ENCODE measurements around the gene PCAT6.

GRCh38 chr1:202809597-202810159 is 1.1 kb upstream of the PCAT6 start:
- TF ChIP-seq POLR2AphosphoS5 (IDR thresholded peaks at IDR 0.05; ENCODE audit: low read depth, low read length) (no peak), CTCF (IDR thresholded peaks at IDR 0.05) (no peak), REST (IDR thresholded peaks at IDR 0.05; ENCODE audit: insufficient read depth in 1 of 2, low read depth in 2 of 2, low read length in 1 of 2) (no peak), SIN3A (IDR thresholded peaks at IDR 0.05; ENCODE audit: borderline replicate concordance, insufficient read depth, low read depth, low read length) (no peak)

All from Panc1 (cell line).